Measurements from ENCODE around the gene KAZN.

Gene KAZN

GRCh38 chr1:15102646-15103045 is 504.2 kb downstream of the KAZN start:
- no peak overlapping the region for H3K4me3 ChIP-seq (ENCODE audit: low read depth, low read length)
- TF ChIP-seq CTCF (IDR thresholded peaks at IDR 0.05; ENCODE audit: insufficient read depth, low read depth, low read length, missing control alignments) = no peak
- DNase-seq (ENCODE audit: low read depth) = no peak

GRCh38 chr1:15103211-15103610 is 504.7 kb downstream of the KAZN start:
- no peak for TF ChIP-seq CTCF (IDR thresholded peaks at IDR 0.05; ENCODE audit: insufficient read depth, low read depth, low read length, missing control alignments)
- H3K4me3 ChIP-seq (ENCODE audit: low read depth, low read length) = no peak overlapping the region
- no peak for DNase-seq (ENCODE audit: low read depth)

- no peak for DNase-seq (ENCODE audit: low read depth)
- TF ChIP-seq CTCF (IDR thresholded peaks at IDR 0.05; ENCODE audit: insufficient read depth, low read depth, low read length, missing control alignments) = no peak
- no peak overlapping the region for H3K4me3 ChIP-seq (ENCODE audit: low read depth, low read length)
Observed at GRCh38 chr1:15103906-15104305, 505.4 kb downstream of the KAZN start.

- H3K4me3 ChIP-seq (ENCODE audit: low read depth, low read length) = no peak overlapping the region
- DNase-seq (ENCODE audit: low read depth) = no peak
- no peak for TF ChIP-seq CTCF (IDR thresholded peaks at IDR 0.05; ENCODE audit: insufficient read depth, low read depth, low read length, missing control alignments)
Observed at GRCh38 chr1:15104768-15105167, 506.3 kb downstream of the KAZN start.

GRCh38 chr1:15106608-15107007 is 508.1 kb downstream of the KAZN start:
- DNase-seq (ENCODE audit: low read depth) = no peak
- no peak for TF ChIP-seq CTCF (IDR thresholded peaks at IDR 0.05; ENCODE audit: insufficient read depth, low read depth, low read length, missing control alignments)
- no peak overlapping the region for H3K4me3 ChIP-seq (ENCODE audit: low read depth, low read length)

- no peak overlapping the region for H3K4me3 ChIP-seq (ENCODE audit: low read depth, low read length)
- TF ChIP-seq CTCF (IDR thresholded peaks at IDR 0.05; ENCODE audit: insufficient read depth, low read depth, low read length, missing control alignments) = no peak
- DNase-seq (ENCODE audit: low read depth) = no peak
Observed at GRCh38 chr1:15107058-15107687, 508.7 kb downstream of the KAZN start.

GRCh38 chr1:15107911-15108310 is 509.4 kb downstream of the KAZN start:
- no peak for TF ChIP-seq CTCF (IDR thresholded peaks at IDR 0.05; ENCODE audit: insufficient read depth, low read depth, low read length, missing control alignments)
- no peak for DNase-seq (ENCODE audit: low read depth)
- H3K4me3 ChIP-seq (ENCODE audit: low read depth, low read length) = no peak overlapping the region
